Germinal center (tissue), 1 donor: ENCODE measurements around the gene TTYH1.

ENCODE experiments used
- DNase-seq: peaks from one replicate; pipeline ENCODE4 v3.0.0; 2012; ENCODE audit warnings: mixed read lengths, low spot score

TTYH1 gene

DNA sequence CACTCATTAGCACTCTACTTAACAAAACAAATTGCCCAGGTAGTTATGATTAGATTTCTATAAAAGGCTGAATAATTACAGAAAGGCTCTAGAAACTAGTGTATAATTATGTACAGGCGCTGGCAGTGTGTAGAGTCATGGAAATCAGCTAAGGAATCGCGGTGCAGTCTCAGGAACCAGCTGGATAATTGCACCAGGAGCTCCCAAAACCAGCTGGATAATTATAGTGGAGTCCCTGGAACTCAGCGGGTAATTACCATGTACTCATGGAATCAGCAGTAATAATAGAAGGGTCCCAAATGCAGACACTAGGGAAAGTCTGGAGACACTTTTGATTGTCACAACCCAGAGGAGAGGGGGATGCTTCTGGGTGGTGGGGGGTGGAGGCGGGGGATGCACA is 23.2 kb upstream of the TTYH1 start:
- no peak for DNase-seq

DNA sequence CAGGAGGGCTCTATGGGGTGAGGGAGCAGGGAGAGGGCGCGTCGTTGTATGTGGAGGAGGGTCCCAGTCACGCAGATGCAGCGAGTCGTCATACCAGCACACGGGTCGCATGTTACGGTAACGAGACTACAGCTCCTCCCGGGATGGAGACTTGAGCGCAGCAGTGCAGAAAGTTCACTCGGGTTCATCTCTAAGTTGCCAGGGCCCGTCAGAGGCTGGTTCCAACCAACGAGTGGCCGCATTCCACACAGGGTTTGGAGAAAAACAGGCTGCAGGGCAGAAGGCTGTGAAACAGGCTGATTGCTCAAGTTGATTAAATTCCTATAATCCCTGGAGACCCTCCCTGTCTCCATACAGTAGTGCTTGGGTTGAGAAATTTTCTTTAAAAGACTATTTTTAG is 21.9 kb upstream of the TTYH1 start:
- no peak for DNase-seq

DNA sequence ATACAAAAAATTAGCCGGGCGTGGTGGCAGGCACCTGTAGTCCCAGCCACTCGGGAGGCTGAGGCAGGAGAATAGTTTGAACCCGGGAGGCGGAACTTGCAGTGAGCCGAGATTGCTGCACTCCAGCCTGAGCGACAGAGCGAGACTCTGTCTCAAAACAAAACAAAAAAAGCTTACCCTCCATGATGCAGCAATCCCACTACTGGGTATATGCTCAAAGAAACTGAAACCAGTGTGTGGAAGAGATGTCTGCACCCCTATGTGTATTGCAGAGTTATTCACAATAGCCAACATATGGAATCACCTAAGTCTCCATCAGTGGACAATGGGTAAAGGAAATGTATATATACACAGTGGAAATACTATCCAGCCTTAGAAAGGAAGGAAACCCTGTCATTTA is 19.6 kb upstream of the TTYH1 start:
- no peak for DNase-seq

DNA sequence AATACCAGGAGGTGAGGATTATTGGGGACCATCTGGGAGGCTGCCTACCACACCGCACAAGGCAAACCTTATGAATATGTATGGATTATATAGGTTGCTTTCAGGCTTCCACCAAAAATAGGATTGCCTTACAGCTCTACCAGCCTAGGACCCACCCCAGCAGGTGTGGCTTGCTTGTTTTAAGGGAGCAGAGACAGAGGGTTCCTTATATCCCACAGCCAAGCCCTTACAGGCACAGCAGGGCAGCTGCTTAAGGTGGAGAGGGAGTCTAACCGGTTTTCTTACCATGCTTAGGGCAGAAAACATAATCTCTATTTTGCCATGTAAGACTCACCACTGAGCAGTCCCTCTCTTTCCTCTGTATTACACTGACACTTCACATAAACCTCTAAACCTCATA is 16.1 kb upstream of the TTYH1 start:
- no peak for DNase-seq

DNA sequence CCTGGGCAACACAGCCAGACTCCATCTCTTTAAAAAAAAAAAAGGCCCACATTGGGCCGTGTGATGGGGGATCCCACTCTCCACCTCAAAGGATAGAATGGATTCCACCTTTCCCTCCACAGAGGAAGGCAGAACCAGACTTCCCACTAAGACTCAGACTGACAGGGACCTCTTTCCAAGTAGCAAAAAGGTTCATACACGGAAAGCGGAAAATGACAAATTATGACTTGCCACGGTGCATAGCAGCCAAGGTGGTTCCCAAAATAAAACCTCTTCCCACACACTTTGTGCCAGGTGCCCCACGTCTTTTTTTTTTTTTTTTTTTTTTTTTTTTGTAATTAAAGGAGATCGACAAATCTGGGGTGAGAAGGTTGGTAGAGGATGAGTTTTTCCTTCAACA is 14.4 kb upstream of the TTYH1 start:
- DNase-seq = no peak

DNA sequence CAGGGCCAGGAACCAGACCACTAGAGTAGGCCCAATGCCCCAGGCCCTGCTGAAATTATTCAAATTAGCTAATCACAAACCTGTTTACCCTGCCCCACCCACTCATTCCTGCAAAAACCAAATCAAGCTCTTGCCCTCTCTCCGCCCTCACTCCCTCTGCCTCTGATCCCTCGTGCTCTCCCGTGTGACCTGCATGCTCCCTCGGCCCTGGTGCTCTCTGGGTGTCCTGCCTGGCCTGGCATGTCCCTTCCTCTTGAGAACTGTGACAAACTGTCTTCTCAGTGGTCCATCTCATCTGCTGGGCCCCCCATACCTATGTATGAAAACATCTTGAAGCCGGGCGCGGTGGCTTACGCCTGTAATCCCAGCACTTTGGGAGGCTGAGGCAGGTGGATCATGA is 12.2 kb upstream of the TTYH1 start:
- no peak for DNase-seq

DNA sequence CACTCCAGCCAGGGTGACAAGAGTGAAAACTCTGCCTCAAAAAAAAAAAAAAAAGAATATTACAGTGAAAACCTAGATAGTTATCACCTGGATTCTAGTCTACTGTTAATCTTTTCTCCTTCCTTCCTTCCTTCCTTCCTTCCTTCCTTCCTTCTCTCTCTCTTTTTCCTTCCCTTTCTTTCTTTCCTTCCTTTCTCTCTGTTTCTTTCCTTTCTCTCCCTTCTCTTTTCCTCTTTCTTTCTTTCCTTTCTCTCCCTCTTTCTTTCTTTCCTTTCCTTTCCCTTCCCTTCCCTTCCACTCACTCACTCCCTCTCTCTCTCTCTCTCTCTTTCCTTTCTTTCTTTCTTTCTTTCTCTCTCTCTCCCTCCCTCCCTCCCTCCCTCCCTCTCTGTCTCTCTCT is 9.6 kb upstream of the TTYH1 start:
- DNase-seq = no peak

DNA sequence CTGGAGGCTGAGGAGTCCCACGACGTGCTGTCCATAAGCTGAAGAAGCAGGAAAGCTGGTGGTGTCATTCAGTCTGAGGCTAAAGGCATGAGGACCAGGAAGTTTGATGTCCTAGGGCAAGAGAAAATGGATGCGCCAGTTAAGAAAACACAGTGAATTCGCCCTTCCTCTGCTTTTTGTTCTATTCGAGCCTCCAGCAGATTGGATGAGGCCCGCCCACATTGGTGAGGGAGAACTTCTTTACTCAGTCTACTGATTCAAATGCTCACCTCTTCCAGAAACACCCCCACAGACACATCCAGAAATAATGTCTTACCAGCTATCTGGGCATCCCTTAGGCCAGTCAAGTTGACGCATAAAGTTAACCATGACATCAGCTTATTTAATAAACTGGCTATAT is 7.5 kb upstream of the TTYH1 start:
- DNase-seq = no peak

DNA sequence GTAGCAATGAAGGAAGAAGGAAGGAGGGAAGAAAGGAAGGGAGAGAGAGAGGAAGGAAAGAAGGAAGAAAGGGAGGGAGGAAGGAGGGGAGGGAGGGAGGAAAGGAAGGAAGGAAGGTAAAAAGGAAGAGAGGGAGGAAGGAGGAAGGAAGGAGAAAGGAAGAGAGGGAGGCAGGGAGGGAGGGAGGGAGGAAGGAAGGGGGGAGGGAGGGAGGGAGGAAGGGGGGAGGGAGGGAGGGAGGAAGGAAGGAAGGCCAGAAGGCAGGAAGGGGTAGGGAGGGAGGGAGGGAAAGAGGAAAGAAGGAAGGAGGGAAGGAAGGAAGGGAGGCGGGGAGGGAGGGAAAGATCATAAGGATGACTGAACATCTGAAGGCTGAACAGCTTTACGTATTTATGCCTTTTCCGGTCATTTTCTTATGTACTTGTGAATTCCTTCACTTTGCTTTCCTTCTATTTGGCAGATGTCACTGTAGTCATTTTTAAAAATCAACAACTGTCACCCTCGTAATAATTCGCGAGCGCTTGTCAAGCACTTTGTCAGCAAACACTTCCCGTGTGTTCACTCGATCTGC is 6.7 kb upstream of the TTYH1 start:
- DNase-seq = no peak

DNA sequence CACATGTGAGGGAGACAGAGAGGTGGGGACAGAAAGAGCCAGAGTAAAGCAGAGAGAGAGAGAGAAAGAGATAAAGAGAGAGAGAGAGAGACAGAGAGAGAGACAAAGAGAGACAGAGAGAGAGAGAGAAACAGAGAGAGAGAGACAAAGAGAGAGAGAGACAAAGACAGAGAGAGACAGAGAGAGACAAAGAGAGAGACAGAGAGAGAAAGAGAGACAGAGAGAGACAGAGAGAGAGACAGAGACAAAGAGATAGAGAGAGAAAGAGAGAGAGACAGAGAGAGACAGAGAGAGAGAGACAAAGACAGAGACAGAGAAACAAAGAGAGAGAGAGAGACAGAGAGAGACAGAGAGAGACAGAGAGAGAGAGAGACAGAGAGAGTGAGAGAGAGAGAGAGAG is 4.2 kb upstream of the TTYH1 start:
- DNase-seq = no peak

DNA sequence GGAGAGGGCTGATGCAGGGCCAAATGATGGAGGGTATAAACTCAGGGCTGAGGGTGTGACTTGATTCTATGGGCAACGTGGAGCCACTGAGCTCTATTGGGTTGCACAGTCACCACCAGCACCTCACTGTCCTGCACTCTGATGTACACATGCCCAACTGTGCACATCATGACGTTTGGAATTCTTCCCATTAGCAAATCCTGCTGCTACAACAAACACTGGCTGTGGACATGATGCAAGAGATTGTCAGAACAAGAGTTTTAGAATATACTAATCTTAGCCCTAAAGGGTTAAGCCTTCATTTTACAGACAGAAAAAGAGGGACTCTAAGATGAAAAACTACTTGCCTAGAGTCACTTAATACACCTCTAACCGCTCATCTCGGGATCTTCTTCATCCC is 2.4 kb upstream of the TTYH1 start:
- DNase-seq = no peak

DNA sequence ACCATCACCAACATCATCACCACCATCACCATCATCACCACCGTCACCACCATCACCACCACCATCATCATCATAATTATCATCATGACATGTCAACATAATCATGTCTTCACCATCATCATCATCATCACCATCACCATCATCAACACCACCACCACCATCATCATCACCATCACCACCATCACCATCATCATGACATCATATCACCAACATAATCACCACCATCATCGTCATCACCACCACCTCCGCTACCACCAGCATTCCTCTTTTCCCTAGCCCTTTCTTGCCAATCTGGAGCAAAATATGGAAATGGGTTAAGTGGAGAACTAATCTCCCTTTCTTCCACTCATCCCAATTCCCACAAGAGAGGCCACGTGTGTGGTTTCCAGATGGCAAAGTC is 1.1 kb upstream of the TTYH1 start:
- DNase-seq = no peak

DNA sequence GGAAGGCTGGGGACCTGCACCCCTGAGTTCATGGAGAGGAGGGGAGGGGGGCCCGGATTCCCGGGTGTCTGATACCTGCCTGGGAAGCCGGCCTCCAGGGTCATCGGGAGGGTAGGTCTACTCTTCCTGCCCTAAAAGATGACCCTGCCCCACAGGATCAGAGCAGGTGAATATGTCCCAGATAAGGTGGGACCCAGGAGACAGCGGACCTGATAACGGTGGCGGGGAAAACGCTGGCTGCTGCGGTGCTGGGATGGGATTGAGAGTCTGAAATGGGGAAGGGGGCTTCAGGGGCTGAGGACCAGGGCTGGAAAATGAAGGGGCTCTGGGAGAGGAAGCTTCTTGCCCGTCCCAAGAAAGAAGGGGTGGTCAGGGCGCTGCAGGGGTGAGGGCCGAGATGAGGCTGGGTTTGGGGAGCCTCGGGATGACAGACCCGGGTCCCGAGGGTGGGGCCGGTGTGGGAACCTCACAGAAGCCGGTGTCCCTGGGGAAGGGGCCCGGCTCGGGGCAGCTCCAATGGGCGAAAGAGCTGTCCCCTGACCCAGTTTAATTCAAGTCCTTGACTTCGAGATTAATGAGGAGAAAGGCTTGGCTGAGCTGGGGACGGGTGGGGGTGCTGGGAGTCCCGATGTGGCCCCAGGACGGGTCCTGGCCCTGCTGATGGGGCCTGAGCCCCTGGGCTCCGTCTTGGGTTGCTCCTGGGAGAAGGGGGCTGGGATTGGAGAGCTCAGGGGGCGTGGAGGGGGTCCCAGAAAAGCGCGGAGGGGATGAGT is 823 bp downstream of the TTYH1 start:
- no peak for DNase-seq

DNA sequence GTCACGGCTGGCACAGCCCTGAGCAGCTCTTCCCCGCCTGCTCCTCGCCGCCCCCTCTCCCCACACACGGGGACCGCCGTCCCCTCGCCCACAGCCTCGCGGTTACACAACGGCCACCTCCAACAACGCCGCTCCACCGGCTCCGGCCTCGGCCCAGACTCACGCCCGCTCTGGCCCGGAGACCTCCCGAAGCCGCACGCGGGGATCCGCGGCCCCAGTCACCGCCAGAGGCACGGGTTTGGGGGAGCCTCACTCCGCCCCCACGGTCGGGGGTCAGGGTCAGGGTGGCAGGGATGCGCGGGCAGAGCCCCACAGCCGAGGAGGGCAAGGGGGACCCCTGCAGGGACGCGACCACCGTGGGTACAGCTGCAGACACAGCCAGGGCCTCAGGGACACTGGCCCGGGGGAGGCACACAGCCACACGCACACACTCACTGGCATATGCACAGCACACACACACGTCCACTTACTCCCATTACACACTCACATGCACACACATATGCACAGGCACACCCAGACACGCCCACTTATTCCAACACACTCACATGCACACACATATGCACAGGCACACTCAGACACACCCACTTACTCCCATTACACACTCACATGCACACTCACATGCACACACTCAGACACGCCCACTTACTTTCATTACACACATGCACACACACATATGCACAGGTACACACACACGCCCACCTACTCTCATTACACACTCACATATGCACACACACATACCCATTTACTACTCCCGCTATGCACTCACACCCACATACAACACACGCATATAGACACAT is 1.6 kb downstream of the TTYH1 start:
- no peak for DNase-seq

DNA sequence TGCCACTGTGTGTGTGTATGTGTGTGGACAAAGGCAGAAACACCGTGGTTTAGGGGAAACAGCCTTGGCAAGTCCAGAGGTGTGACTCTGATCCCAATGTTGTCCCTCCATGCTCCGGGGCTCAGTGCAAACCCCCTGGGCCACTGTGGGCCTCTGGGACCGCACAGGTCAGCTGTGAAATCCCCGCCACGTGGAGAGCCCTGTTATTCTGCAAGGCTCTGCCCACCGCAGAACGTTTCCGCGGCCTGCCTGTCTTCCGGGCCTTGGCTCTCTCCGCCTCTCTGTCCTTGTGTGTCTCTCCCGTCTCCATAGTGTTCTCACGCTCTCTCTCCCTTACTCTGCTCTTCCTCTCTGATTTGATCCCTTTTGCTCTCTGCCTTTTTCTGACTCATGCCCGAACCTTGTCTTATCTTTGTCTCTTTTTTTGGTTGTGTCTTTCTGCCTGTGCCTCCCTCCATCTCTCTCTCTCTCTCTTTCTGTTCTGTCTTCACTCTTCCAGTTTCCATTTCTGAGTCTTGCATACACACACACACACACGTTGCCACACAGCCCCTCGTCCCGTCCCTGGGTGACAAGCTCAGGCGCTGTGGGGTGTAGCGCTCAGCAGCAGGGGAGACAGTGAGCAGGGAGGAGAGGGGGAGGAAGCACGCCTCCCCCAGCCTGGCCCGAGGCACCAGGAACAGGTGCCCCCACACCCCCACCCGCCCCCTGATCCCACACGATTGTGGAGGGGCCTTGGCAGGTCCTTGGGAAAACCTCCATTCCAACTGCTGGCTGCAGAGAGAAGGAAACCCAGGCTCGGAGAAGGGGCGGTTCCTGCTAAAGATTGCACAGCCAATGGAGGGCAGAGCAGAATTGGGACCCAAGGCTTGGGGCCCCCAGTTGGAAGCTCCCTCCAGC is 3.0 kb downstream of the TTYH1 start:
- DNase-seq = no peak

DNA sequence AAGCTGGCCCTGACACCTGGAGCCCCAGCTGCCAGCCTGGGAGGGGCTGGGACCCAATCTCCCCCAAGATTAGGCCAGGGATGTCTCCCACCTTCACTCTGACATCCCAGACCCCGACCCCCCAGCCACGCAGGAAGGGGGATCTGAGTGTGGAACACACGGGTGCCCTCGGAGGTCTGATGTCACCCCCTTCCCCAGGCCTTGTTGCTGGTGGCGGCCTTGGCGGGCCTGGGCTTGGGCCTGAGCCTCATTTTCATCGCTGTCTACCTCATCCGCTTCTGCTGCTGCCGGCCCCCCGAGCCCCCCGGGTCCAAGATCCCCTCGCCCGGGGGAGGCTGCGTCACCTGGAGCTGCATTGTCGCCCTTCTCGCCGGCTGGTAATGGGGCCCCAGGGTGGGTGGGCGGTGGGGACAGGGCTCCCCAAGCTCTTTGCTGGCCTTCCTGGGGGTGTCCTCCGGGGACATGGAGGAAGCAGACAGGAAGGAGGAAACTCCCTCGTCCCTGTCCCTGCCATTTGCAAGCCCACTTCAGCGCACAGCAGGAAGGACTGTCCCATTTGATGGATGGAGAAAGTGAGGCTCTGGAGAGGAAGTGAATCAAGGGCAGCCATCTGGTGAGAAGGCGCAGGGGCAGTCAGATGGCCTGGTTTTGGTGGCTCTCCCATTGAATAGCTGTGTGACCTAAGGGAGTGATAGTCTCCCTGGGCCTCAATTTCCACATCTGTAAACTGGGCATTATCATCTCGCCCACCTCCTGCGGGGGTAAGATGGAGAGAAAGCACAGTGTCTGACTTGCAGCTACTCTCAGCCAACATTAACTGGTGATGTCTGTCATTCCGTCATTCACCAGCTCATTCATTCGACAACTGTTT is 3.9 kb downstream of the TTYH1 start:
- DNase-seq = no peak

DNA sequence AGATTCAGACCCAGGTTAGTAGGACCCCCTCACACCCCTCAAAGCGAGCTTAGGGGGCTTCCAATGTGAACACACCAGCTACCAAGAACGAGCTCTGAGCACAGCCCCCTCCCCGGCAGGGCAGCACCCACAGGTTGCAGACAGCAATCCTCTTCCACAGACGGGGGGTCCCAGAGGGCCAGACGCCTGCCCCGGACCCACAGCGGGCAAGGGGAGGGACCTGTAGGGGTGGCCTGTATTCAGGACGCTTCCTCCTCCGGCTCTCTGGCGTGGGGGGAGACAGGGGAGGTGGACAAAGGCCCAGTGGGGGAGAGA is 4.8 kb downstream of the TTYH1 start:
- DNase-seq = no peak

DNA sequence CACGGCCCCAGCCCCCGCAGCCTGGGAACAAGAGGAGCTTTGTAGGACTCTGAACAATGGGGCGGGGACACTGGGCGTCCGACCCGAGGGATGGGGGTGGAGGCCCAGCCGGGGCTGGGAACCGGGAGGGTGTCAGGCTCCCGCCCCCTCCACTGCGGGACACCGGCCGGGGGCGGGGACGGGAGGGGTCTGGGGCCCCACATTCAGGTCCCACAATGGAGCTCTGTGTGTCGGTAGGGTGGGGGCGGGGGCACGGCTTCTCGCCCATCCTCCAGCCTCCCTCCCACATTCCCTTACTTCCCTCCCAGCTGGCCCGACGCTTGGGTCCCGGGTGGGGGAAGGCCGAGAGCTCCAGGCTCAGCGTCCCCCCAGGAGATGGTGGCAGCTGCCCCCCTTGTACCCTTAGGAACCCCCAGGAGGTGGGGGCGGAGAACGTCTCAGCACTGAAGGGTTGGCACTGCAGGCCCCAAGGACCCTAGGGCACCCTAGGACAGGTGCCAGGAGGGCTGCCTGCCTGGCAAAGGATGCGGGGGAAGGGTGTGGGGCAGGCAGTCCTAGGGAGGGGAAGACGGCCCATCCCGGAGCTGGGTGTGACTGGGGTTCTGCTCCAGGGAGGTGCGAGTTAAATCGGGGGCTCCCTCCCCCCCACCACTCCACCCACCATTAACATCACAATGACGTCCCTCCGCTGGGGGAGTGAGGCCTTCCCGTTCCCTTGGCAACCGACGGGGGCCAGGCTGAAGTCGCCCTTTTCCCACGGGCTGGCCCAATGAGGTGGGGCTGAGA is 5.3 kb downstream of the TTYH1 start:
- no peak for DNase-seq

DNA sequence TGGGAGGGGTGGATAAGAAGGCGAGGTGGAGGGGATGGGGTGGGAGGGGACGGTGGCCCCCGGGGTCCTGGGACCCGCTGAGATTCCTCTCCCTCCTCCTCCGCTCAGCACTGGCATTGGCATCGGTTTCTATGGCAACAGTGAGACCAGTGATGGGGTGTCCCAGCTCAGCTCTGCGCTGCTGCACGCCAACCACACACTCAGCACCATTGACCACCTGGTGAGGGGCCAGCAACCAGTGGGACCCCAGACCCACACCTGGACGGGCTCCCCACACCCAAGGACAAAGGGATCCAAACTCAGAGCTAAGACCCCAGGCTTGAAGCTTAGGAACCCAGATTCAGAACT is 5.9 kb downstream of the TTYH1 start:
- no peak for DNase-seq

DNA sequence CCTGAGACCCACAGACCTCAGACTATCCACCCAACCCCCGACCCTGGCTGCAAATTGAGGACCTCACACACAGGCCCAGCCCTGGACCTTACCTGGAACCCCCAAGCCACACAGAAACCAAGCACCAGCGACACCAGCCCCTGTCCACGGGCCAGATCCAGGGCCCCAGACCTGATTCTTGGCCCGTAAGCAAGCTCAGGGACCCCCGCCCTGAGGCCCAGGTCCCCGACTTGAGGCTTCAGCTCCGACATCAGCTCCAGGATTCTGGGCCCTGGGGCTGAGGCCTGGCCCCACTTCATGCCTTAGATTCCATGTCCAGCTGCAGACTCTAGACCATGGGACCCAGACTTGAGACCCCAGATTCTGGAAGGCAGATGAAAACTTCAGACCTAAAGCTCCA is 6.3 kb downstream of the TTYH1 start:
- DNase-seq = no peak

DNA sequence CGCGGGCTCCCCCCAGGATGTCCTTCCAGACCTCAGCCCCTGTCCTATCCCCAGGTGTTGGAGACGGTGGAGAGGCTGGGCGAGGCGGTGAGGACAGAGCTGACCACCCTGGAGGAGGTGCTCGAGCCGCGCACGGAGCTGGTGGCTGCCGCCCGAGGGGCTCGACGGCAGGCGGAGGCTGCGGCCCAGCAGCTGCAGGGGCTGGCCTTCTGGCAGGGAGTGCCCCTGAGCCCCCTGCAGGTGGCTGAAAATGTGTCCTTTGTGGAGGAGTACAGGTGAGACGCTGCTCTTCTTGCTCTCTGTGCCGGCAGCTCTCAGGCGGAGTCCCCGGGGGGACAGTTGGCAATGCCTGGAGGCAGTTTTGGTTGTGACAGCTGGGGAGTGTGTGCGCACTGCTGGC is 6.9 kb downstream of the TTYH1 start:
- DNase-seq = no peak
